HG03175 (cell line): ENCODE results near the gene AMMECR1.
A peak's percentile ranks its signal among the peaks of the same experiment; 100 is the strongest.

ENCODE experiments used
- ATAC-seq: cut with Tn5 transposase; IDR thresholded peaks from one replicate; pipeline ENCODE4 v1.9.1; 2021; ENCODE audit warnings: mild to moderate bottlenecking, moderate library complexity; ENCODE audit not compliant: unreplicated experiment

The AMMECR1 gene

DNA sequence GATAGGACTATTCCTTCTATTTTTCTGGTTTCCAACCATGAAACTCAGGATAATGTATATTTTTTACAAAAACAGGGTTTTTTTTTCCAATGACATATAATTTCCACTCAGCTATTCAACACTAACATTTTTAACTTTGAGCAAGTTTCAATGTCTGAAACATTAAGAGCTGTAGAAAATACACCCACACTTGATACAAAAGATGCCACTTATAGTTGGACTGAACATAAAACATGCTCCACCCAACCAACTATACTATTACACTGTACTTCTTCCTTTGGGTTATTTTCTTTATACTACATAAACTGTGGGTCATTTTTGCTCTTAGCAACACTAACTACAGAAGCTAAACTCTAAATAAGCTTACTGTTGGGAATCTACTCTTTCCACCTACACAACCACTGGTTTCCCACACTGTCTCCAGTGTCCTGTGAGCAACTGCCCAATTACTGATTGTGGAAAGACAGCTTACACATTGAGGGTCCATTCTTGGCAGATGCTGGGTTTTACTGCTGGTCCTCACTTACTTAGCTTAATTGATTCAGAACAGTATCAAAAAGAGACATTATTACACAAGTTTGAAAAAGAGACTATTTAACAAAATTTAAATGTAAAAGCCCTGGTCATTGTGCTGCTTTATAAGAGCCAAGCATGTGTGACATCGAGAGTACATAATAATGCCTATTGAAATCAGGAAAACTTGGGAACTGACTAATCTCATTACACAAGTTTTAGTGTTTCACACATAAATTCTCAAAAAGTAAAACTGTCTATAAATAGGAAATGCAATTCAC, 6.3 kb downstream of the AMMECR1 start:
- ATAC-seq, result no peak

DNA sequence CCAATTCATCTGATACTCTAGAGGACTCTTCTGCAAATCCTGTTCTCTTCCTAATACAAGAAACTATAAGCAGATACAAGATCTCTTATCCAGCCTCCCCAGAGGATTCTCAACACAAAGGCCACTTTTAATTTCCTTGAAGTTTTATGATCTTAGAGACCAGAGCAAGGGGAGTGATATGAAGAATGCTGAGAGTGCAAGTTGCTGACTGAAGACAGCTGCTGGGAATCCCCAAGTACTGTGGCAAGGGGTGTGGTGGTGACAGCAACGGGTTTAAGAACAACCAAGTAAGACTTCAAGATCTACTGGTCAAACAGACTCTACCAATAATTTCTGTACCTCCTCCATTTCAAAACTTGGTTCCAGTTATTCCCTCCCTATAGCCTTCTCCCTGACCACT, 7.0 kb downstream of the AMMECR1 start:
- ATAC-seq, result peak; percentile 77

DNA sequence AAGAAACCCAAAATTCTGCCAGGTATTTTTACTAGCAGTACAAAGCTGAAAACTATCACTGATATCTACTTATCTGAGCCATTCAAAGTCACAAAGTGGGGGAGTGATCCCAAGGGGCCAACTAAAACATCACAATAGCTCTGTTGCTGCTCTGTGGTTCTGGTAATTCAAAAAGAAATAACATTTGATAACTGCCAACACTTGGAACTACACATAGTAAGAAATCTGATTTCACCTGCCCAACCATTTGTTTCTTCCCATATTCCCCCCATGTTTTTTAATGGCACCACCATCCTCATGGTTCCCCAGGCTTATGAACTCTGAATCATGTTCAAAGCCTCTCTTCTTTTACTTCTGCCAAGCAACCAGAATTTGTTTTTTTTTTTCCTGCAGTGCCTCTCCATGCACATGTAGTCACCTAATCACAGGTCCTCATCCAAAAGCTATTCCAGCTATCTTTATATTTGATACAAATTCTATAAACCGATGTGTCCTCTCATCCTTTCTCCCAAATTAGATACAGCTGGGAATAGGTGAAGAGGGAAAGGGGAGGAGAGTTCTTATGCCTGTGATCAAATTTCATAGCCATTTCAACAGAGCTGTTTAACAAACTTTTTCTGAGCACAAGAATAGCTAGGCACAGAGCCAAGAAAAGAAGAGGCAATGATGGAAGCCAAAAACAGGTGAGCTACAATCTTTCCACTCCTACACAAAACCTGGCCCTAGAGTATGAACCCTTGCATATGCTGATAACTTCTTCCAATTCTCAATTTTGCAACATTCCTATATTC, 7.7 kb downstream of the AMMECR1 start:
- ATAC-seq, result no peak

DNA sequence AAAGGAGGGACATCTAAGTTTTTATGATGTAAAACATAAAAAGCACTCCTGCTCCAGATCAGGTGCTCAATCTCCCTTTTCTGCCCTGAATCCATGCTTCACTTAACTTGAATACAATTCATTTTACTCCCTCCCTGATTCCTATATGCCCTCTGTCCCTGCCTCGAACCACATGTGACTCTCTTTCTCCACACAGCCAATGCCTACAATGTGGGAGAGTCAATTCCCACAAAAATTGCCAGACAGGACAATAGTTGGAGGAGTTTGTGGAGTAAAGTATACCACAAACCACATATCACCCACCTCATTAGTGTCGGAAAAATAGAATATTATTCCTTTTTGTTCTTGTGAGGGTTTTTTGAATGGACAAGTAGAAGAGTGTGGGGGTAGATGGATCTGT, 9.7 kb downstream of the AMMECR1 start:
- ATAC-seq, result no peak

DNA sequence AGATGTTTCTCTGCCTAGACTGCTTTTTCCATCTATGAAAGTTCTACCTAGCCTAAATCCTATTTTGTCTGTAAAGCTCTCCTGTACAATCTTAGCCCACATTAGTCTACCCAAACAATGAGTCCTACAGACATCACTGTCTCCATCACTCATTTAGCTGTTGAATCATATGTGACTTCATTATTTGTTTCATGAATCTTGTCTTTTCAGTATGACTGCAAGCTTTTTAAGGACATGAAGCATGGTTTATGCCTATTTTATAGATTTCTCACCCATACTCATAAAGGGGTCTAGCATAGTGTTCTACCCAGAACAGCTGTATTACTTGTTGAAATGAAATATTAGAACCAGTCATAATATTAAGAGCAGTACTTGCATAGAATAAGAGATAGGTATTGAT, 13.0 kb downstream of the AMMECR1 start:
- ATAC-seq, result no peak

DNA sequence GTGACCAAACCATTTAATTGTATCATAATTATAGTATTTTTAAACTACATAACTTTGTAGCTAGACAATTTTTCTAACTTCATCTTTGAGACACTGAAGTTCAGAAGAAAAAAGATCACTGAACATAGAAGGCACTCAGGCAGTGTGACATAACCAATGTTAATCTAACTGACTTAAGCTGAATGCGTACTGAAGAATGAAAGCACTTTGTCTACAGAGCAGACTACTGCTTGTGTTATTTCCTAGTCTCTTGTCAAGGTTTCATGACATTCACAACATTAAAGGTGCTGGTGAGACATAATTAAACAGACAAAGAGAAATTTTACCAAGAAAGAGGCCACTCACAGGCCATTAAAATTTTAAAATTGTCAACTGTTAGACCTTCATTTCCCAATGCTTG, 13.5 kb downstream of the AMMECR1 start:
- no peak for ATAC-seq

DNA sequence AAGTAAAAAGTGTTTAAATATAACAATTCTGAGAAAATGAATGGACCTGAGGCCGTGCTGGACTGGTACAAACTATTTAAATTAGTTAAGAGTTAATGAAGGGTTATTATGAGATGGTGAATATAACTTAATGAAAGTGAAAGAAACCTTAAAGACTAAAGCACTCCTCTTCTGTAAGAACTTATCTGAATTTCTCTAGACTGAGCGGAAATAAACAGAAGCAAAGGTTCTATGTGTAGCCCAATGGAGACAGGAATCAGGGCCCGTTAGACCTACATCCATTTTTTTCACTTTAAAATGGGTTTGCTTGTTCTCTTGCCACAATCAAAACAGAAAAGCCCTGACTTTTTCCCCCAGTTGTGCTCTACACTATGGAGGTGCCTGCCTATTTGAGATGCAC, 14.9 kb downstream of the AMMECR1 start:
- no peak for ATAC-seq

DNA sequence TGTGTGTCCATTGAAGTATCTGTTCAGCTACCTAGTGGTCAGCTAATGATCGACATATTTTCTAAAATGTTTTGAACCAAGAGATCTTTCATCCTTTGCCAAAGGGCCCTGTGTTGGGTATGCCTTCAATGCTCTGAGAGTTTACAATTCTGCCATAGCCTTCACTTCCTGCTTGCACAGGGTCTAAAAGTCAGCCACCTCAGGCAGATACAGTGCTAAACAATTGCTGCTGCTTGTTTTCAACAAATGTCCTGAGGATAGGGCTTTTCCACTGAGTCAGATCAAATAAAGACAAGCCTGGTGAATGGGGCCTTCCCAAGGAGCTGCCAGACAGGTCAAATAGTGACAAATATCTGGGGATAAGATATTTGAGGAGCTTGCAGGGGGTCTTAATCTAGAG, 16.7 kb downstream of the AMMECR1 start:
- no peak for ATAC-seq

DNA sequence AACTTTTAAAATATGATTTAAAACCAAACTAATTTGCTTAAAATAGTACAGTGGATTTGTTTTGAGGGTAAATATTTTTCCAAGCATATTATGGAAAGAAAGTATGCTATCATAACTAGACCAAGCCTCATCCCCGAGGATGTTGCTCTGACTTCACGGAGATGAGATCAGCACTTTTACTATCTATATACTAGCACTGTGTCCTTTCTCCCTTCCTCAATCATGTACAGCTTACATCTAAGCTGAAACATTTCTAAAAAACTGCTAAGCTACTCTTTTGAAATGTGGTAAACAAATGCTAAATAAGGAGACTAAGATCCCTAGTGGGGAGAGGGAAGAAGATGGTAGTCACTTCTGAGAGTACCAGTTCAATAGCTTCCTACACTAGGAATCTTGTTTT, 23.8 kb downstream of the AMMECR1 start:
- no peak for ATAC-seq

DNA sequence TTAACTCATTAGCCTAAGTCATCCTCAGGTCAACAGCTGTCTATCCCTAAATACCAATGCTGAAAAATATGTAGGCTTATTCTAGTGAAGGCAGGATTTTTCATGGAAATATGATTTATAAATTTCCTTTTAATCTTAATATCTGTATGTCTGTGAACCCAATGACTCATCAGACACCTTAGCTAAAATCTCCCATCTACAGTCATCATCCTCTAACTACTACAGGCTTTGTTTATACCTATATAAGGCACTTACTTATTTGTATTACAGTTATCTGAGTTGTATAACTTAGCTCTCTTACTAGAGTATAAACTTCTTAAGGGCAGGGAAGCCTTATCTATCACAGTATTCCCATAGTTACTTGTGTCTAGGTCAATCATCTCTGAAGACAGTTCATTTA, 24.2 kb downstream of the AMMECR1 start:
- no peak for ATAC-seq

DNA sequence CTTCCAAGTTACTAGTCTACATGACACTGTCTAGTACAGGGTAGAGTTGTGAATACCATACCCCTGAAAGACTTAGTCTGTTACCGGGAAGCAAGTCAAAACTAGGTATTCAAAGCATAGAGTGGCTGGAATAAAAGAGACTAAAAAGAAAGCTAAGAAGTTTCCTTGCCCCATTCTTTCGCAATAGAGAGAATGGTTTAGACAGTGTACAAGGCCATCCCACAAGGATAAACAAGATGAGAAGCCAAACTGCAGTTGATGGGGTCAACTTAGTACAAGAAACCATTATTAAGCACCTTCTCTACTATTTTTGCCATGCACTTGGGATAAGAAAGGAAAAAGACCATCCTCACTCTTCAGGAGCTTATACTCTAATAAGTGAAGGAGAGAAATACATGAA, 30.3 kb downstream of the AMMECR1 start:
- ATAC-seq, result no peak

DNA sequence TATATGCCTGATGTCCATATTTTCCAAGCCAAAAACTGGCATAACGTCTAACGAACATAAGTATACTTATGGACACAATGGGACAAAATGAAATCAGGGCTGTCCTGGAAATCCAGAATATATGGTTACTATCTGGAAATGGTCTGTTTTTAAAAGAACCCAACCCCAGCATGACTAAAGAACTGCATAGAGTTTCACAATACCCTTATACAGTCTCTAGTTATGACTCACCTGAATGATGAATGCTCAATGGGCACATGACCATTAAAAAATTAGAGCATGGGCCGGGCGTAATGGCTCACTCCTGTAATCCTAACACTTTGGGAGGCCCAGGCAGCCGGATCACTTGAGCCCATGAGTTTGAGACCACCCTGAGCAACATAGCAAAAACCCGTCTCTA, 31.8 kb downstream of the AMMECR1 start:
- ATAC-seq, result no peak

DNA sequence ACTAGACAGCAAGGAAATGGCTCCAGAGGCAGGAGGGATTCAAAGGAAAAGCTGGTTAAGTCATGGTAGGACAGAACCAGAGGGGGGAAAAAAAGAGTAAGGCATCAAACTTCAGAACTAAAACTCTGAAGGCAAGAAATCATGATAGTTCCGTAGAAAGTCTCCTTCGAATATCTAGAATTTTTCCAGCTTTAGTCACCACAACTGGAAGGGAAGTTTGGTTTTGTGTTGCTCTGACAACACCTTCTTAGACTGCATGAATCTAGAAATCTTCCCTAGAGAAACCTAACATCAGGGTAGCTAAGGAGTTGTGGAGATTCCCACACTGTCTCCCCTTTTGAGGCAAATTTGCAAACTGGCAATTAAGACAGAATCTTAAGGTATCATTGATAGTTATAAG, 33.7 kb downstream of the AMMECR1 start:
- no peak for ATAC-seq

DNA sequence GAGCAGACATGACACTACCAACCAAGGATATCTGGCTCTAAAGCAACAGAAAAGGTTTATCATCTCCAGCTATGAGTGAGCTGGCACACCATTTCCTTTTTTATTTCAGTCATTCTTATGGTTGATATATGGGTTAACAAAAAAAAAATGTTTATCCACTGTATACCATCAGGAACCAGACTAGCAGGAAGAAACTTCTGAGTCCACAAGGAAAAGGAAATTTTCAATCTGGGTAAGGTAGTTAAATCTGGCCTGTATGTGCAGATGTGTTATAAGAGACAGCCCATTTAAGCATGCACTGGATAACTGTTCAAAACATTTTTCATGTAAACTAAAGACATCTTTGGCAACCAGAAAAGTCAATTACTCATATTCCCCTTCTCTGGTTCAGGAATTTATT, 35.0 kb downstream of the AMMECR1 start:
- no peak for ATAC-seq

DNA sequence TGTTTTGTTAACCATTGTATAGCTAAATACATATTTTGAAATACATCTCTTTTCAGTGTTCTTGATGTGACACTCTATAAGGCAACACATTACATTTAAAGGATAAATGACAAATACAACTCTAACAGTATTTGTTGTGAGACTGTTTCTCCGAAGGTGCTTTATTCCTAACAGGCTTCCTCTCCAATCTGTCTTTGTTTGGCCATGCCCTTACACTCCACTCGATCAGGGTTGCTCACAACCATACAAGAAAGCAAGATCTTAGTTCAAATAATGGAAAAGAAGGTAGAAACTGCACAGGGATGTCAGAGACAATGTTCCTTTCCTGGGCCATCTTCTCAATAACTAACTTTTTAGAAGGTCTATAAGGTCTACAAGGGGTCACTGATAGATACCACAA, 36.5 kb downstream of the AMMECR1 start:
- ATAC-seq, result no peak

DNA sequence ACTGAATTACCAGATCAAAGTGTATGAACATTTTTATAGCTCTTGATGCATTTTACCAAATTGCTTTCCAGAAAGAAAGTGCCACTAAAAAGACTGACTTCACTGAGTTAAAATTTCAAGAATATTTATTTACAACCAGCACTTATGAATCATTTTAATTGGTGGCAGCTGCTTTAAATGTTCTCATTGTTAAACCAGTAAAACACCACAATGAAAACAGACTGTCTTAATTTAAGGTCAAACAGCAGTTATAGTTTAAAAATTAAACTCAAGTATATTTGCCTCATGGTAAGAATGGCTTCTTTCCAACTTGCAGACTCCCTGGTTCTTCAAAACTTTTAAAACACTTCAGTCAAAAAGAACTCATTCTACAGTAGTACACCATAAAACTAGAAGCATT, 36.9 kb downstream of the AMMECR1 start:
- ATAC-seq, result no peak

DNA sequence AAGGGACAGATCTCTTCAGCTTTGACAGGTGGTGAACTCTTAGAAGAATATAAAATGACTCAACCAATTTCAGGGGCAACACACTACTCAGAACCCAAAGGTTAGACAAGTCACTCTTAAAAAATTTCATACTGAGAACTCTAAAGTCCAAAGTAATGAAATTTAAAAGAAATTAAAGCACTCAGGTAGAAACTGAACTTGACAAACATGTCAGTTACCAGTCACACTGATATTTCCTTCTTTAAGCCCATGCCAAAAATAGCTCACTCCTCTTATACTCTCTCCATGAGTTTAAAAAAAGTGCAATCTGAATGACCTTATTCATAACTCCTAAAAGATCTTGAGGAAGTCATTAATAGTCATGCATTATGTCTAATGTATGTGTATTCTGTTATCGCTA, 40.3 kb downstream of the AMMECR1 start:
- ATAC-seq, result no peak

DNA sequence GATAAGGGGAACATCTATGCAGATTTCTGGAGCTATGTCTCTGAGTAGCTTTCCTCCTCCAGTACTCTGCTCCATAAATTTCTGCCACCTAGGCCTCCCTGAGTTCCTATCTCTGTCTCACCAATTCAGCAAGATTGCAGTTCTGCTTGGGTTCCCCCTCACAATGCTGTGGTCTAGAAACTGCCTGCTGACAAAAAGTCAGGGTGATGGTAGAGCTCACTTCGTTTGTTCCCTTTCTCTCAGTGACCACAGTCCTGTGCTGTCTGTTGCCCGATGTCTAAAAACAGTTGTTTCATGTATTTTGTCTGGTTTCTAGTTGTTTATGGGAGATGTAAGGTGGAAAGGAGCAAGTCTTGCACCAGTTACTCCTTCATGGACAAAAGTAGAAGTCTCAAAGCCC, 41.1 kb downstream of the AMMECR1 start:
- ATAC-seq, result peak; percentile 88

DNA sequence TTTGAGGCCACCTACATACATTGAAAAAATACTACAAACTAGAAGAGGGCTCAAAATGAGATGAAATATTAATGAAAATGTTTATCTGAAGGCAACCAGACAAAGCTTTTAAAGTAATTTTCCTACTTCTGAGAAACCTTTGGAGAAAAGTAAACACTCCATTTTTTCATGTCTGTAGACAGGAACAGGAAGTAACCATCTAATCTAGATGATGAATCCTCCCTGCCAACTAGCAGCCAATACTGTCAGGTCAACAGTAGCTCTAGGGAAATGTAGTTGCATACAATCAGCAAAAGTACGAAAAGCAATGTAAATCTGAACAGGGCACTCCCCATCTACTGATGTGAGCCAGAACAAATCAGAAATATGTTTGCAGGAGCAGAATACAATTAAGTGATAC, 49.0 kb downstream of the AMMECR1 start:
- no peak for ATAC-seq

DNA sequence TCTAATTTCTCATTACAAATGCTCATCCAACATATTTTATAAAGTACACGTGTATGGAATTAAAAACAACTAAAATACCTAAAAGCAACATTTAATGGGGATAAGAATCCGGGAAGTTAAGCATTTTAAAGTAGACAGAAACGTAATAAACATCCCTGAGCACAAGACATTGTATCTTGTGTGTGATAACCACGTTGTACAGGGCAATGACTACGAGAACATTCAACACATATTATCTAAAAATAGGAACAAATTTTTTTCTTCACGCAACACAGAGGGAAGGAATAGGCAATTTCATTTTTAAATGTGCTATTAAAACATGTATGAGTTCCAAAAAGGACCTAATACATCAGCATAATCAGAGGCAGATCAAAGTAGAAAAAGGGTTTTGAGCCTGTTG, 49.5 kb downstream of the AMMECR1 start:
- ATAC-seq, result no peak

DNA sequence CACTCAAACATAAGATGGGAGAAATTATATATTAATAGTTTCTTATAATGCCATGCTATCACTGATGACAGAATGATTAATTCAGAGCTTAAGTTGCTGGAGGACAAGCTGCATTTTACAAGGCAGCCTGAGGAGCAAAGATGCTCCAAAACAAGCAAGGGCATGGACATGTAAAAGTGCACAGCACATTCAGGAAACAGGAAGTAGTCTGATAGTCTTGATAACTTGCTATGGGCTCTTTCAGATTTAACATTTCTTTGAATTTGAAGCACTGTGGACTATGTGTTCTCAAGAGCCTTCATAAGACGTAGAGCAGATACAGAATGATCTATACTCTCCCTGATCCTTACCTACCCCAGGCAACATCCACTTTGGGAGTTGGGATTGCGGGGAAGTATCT, 50.0 kb downstream of the AMMECR1 start:
- no peak for ATAC-seq

DNA sequence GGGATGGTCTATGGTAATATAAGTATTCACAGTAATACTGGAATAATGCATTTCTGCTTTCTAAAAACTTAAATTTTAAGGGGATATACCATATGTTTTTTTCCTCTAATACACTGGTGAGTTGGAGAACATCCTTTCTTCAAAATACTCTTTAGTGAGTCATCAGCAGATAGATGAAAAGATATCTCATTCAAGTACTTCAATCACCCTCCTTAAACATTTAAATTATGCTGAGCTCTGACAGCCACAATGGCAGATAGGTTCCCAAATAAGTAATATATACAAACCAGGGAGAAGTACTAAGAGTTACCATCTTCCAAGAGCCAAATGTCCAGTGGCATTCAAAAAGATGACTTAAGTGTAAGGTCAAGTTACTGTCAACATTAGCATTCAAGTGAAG, 52.2 kb downstream of the AMMECR1 start:
- ATAC-seq, result no peak

DNA sequence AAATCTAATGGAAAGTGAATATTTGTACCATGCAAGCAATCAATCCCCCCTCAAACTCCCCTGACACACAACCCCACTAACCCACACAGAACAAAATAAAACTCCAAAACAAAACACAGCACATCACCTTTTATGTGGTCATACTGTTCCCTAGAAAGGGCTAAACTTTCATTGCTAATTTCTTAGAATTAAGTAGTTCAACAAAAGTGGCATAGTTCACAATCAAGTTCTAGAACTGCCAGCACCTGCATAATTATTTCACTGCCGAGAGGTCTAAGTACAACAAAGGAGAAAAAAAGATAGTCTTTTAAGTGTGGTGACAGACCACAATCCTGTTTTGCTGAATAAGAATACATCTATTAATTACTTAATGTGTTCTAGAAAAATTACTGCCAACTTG, 58.8 kb downstream of the AMMECR1 start:
- ATAC-seq, result no peak
